Activated B cell treated with CpG ODN at 0.5 μM for 24 hours (primary cell): ENCODE results near the gene XPC. TPM values are rescaled to one million over a fixed set of nuclear protein-coding genes. Genes with fewer than 3 reads are reported as not detected.
"Not testable (repeated sequence)": the region's sequence is repeated elsewhere in the genome, so short reads cannot be mapped to it uniquely, and the experiment has no call there.

Source experiments
- ATAC-seq: fragments of 200-7000 bp; cut with Tn5 transposase; one replicate; pipeline ENCODE4 v1.10.0; 2021; ENCODE audit warnings: low read depth, mild to moderate bottlenecking, moderate library complexity
- CTCF ChIA-PET: fragments of 350-600 bp; sonication (Branson Sonifier 250); formaldehyde crosslinking; loops from one replicate; lab custom pipeline; 2021; ENCODE audit warnings: antibody characterized with exemption; lab: Charles Lee
- POLR2A ChIA-PET: fragments of 350-600 bp; sonication (Branson Sonifier 250); formaldehyde crosslinking; loops from one replicate; lab custom pipeline; 2021; ENCODE audit warnings: antibody characterized with exemption; lab: Charles Lee
- DNase-seq: peaks from one replicate; pipeline ENCODE4 v3.0.0; 2022
- H3K27ac Mint-ChIP-seq: one replicate; pipeline ENCODE4 v1.8.0; 2020; ENCODE audit warnings: mixed read lengths
- H3K27me3 Mint-ChIP-seq: one replicate; pipeline ENCODE4 v1.8.0; 2021; ENCODE audit warnings: mixed read lengths
- H3K36me3 Mint-ChIP-seq: one replicate; pipeline ENCODE4 v1.8.0; 2021; ENCODE audit warnings: low read depth, mixed read lengths
- H3K4me1 Mint-ChIP-seq: one replicate; pipeline ENCODE4 v1.8.0; 2021; ENCODE audit warnings: mixed read lengths
- H3K4me3 Mint-ChIP-seq: one replicate; pipeline ENCODE4 v1.8.0; 2020; ENCODE audit warnings: mild to moderate bottlenecking, mixed read lengths
- H3K9me3 Mint-ChIP-seq: one replicate; pipeline ENCODE4 v1.8.0; 2020; ENCODE audit warnings: mixed read lengths
- CTCF ChIP-seq: fragments of 200-600 bp; IDR thresholded peaks from one replicate; pipeline ENCODE4 v1.8.0; 2022; ENCODE audit warnings: antibody characterized with exemption, mild to moderate bottlenecking
- intact Hi-C: fragments of 100-400 bp; cut with micrococcal nuclease; formaldehyde crosslinking; loops from one replicate; pipeline ENCODE4 v1.15.1; 2024
- total RNA-seq: library from RNA; stranded (reverse); gene quantifications from 2 replicates; pipeline ENCODE4 v1.2.3, GENCODE V29; 2022

Gene XPC
- total RNA-seq, 1 donor from 2014 or later, result 35.4 TPM

GRCh38 chr3:14121859-14122258, 56.5 kb downstream of the XPC start:
- TF ChIP-seq CTCF, result no peak
- CTCF ChIA-PET, result no interaction called here
- POLR2A ChIA-PET, result no interaction called here
- DNase-seq (no peak), ATAC-seq (no peak)
- H3K36me3 Mint-ChIP-seq, result peaks cover 35% of the 10 kb centered on the region
- H3K9me3 Mint-ChIP-seq, result no peaks in the 10 kb centered on the region
- H3K27me3 Mint-ChIP-seq, result no peaks in the 10 kb centered on the region
- no peak overlapping the region for H3K27ac Mint-ChIP-seq
- peaks cover 33% of the 10 kb centered on the region for H3K4me1 Mint-ChIP-seq
- no peak overlapping the region for H3K4me3 Mint-ChIP-seq
- intact Hi-C loops, result loop anchor here (10.0 kb wide), 1 partner anchor 467 kb away; no protein-coding TSS in a partner anchor

GRCh38 chr3:14120921-14121448, 57.4 kb downstream of the XPC start:
- CTCF ChIA-PET, H3K27me3 Mint-ChIP-seq, H3K9me3 Mint-ChIP-seq, ATAC-seq, DNase-seq, H3K4me3 Mint-ChIP-seq, H3K27ac Mint-ChIP-seq: not testable (repeated sequence)
- POLR2A ChIA-PET, result interaction anchor here (0.8 kb wide), 1 partner anchor 531 kb away, joined by 3 read pairs; the partner anchor contains the start of gene CCDC174
- peaks cover 24% of the 10 kb centered on the region for H3K4me1 Mint-ChIP-seq
- peaks cover 38% of the 10 kb centered on the region for H3K36me3 Mint-ChIP-seq
- intact Hi-C loops, result loop anchor here (10.0 kb wide), 1 partner anchor 466 kb away; no protein-coding TSS in a partner anchor

GRCh38 chr3:14120111-14120920, 58.1 kb downstream of the XPC start:
- no peaks in the 10 kb centered on the region for H3K27me3 Mint-ChIP-seq
- no peak overlapping the region for H3K27ac Mint-ChIP-seq
- intact Hi-C loops, result loop anchor here (10.0 kb wide), 1 partner anchor 466 kb away; no protein-coding TSS in a partner anchor
- no peak overlapping the region for H3K4me3 Mint-ChIP-seq
- no peak for DNase-seq
- H3K9me3 Mint-ChIP-seq, result no peaks in the 10 kb centered on the region
- ChIA-PET CTCF (no interaction called here), POLR2A (interaction anchor here (0.8 kb wide), 1 partner anchor 531 kb away, joined by 3 read pairs; the partner anchor contains the start of gene CCDC174)
- H3K4me1 Mint-ChIP-seq, result peaks cover 19% of the 10 kb centered on the region
- no peak for TF ChIP-seq CTCF
- H3K36me3 Mint-ChIP-seq, result peaks cover 45% of the 10 kb centered on the region
- ATAC-seq, result no peak

GRCh38 chr3:14119651-14120050, 58.8 kb downstream of the XPC start:
- no peak overlapping the region for H3K4me3 Mint-ChIP-seq

More at GRCh38 chr3:14119651-14120050, 58.8 kb downstream of the XPC start:
- no peak for TF ChIP-seq CTCF
- no peak for ATAC-seq
- intact Hi-C loops, result loop anchor here (10.0 kb wide), 1 partner anchor 465 kb away; no protein-coding TSS in a partner anchor
- Mint-ChIP-seq H3K27ac (no peak overlapping the region), H3K36me3 (peaks cover 51% of the 10 kb centered on the region), H3K9me3 (no peaks in the 10 kb centered on the region), H3K27me3 (no peaks in the 10 kb centered on the region), H3K4me1 (peaks cover 19% of the 10 kb centered on the region)
- CTCF ChIA-PET, result no interaction called here
- no peak for DNase-seq
- POLR2A ChIA-PET, result no interaction called here
